Stimulated activated CD8-positive, alpha-beta memory T cell treated with anti-CD3 and anti-CD28 coated beads, Interleukin-7, amount 100 ng/mL, for 48 hours (primary cell): ENCODE data around the gene RAB21.

Experiments used
- DNase-seq, 2 donors: peaks; one replicate each; pipeline ENCODE4 v3.0.0-alpha.2; 2020; ENCODE audit warnings: low read depth in 1 of 2; ENCODE audit errors: extremely low read depth in 1 of 2

Gene RAB21

GRCh38 chr12:71754461-71755145 lies at the start of gene RAB21:
Gene RAB21 (plus strand): TSS chr12:71754863. CDS start chr12:71755130, 267 bp downstream.
- peak; percentile 94 to 98 for DNase-seq

GRCh38 chr12:71704920-71705319 lies 49.7 kb upstream of the RAB21 start:
- DNase-seq = no peak

DNA sequence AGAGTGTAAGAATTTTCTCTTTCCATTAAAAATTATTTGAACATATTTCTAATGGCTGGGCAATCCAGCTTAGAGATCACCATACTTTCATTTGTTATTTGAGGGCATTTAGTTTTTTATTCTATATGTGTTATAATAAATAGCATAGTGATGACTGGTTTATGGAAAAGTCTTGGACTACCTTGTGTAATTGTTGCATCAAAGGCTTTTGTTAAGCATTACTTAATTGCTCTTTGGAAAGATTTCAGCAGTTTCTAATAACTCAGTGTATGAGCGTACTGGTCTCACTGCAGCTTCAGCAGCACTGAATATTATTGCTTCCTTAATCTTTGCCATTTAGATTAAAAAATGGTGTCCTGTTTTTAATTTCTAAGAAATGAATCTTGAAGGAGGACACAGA lies 46.0 kb upstream of the RAB21 start:
- no peak for DNase-seq

- no peak for DNase-seq
Observed at GRCh38 chr12:71710276-71711125, 44.2 kb upstream of the RAB21 start.

GRCh38 chr12:71718611-71719010 lies 36.1 kb upstream of the RAB21 start:
- no peak for DNase-seq

DNA sequence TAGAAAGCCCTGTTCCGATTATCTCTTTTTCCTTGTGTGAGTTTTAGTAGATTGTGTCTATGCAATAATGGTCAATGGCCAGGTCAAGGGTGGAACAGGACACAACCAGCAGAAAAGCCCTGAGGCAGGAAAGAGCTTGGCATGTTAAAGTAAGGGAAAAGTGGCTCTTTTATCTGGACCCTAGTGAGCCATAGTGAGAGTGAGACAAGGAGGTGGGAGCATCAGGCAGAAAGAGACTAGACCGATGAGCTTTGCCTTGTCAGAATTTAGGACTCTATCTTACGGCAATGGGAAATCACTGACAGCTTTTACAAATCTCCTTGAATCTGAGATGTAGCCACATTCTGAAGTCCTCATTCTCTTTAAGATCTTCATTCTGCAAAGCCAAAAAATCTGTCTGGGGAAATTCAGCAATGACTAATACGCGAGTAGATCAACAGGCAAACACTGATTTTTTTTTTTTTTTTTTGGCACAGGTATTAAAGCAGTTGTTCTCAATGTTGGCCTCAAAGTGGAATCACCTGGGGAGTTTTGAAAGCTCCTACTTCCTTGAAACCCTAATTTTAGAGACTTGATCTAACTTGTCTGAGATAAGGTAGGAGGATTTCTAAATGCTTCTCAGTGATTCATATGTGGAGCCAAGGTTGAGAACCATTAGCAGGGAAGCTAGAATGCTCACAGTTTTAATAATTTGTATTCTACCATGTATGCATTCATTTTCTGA lies 34.9 kb upstream of the RAB21 start:
- no peak for DNase-seq

DNA sequence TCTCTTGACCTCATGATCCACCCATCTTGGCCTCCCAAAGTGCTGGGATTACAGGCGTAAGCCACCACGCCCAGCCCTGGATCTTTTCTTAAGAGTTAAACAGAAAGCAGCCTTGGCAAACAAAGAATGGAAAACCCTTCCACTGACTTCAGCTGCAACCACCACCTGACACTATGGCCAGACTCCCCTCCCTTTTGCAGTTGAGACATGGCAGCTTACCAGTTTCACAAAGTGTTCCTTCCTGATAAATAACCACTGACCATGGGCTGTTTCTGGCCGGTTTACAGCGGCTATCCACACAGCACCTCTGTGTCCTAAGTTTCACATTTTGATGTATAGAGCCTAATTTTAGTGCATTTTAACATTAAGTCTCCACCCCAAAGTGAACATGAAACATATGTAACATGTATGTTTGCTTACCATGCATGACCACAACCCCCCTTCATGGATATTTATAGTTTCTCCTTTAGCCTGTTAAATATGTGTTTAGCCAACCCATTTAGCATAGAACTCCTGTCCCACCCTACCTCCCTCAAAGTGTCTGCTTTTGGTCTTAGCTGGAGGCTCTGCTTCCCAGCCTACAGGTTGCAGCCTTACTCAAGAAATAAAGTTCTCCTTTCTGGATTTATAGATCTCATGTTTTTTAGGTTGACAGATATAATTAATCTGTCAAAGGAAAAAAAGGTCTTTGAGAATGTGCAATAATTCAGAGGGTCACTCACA lies 32.7 kb upstream of the RAB21 start:
- DNase-seq = no peak

GRCh38 chr12:71725011-71725410 lies 29.7 kb upstream of the RAB21 start:
- DNase-seq = no peak

DNA sequence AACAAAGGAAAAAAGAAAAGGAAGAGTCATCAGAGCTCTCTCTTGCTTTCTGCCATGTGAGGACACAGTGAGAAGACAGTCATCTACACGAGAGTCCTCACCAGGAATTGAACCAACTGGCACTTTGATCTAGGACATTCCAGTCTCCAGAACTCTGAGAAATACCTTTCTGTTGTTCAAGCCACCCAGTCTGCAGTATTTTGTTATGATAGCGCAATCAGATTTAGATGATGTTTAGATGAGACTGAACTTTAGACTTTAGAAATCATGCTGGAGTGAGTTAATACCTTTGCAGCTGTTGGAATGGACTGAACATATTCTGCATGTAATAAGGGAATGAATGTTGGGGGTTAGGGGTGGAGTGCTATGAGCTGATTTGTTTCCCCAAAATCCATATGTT lies 28.1 kb upstream of the RAB21 start:
- DNase-seq = no peak

DNA sequence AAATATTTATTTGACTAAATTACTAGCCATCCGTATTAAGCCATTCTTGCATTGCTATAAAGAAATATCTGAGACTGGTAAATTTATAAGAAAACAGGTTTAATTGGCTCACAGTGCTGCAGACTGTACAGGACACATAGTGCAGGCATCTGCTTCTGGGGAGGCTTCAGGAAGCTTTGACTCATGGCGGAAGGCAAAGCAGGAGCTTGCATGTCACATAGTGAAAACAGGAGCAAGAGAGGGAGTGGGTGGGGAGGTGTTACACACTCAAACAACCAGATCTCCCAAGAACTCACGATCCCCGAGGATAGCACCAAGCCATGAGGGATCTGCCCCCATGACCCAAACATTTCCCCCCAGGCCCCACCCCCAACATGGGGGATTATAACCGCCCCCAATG lies 26.7 kb upstream of the RAB21 start:
- DNase-seq = no peak

GRCh38 chr12:71730936-71731335 lies 23.7 kb upstream of the RAB21 start:
- DNase-seq = no peak

DNA sequence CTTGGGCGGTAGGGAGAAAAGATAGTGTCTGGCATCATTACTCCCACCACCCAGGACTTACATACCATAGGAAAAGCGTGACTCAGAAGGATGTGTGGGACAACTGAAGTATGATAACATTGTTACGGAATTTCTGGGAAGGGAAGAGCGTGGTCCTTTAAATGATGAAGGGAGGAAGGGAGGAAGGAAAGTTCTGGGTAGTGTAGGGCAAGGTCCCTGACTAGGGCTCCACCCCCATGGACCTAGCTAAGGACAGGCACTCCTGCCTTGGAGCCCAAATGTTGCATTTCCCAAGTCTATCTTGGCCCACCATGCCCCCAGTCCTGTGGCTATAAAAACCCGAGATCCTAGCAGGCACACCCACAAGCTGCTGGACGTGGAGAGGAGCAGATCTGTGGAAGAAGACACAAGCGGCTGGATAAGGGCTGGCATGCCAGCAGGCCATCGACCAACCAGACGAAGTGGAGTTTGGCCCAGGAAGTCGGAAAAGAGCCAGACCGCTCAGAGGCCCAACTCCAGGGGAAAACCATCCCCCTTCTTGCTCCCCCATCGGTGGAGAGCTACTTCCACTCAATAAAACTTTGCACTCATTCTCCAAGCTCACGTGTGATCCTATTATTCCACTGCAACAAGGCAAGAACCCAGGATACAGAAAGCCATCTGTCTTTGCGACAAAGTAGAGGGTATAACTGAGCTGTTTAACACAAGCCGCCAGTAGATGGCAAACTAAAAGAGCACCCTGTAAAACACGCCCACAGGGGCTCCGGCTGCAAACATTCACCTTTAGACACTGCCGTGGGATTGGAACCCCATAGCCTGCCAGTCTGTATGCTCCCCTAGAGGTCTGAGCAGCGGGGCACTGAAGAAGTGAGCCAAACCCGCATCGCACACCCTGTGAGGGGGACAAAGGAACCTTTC lies 23.0 kb upstream of the RAB21 start:
- DNase-seq = no peak

- no peak for DNase-seq
Observed at GRCh38 chr12:71732357-71732712, 22.3 kb upstream of the RAB21 start.

- DNase-seq = no peak
Observed at GRCh38 chr12:71737197-71737596, 17.5 kb upstream of the RAB21 start.

- DNase-seq = no peak
Observed at GRCh38 chr12:71742998-71743397, 11.7 kb upstream of the RAB21 start.

- DNase-seq = no peak
Observed at GRCh38 chr12:71744522-71745300, 10.0 kb upstream of the RAB21 start.

GRCh38 chr12:71746974-71747611 lies 7.6 kb upstream of the RAB21 start:
- DNase-seq = peak in 1 of 2 donors; percentile 1

- DNase-seq = no peak
Observed at GRCh38 chr12:71748081-71748850, 6.4 kb upstream of the RAB21 start.
